ENCODE measurements around the gene ROR2.

Gene ROR2

DNA sequence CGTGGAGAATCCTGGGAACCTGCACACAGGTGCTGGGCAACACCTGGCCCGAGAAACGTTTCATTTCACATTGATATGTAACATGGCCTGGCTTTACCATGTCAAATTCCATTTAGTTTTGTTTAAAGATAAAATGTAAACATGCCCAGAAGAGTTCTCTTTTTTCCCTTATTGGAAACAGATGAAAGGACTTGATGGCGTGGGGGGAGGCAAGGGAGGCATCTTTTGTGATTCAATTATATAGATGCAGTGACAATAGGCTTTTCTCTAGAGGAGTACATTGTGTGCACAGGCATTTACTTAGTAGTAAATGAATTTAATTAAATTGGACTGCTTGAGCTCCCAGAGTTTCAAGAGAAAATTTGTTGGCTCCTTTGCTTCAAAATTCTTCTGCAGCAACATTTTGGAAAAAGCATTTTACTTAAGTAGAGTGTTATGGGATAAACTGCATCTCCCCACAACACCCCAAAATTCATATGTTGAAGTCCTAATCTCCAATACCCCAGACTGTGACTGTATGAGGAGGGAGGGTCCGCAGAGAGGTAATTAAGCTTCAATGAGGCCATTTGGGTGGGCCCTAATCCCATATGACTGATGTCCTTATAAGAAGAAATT lies 272.1 kb downstream of the ROR2 start:
- TF ChIP-seq RAD21 (IDR thresholded peaks at IDR 0.05; ENCODE audit: low read depth): no peak
- TF ChIP-seq, protein P1, sequence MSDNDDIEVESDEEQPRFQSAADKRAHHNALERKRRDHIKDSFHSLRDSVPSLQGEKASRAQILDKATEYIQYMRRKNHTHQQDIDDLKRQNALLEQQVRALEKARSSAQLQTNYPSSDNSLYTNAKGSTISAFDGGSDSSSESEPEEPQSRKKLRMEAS (IDR thresholded peaks at IDR 0.05): no peak
- TF ChIP-seq YY1 (IDR thresholded peaks at IDR 0.05; ENCODE audit: low read depth): no peak
- TF ChIP-seq, protein P2, sequence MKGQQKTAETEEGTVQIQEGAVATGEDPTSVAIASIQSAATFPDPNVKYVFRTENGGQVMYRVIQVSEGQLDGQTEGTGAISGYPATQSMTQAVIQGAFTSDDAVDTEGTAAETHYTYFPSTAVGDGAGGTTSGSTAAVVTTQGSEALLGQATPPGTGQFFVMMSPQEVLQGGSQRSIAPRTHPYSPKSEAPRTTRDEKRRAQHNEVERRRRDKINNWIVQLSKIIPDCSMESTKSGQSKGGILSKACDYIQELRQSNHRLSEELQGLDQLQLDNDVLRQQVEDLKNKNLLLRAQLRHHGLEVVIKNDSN (IDR thresholded peaks at IDR 0.05): no peak
- no peak for TF ChIP-seq CREB1 (IDR thresholded peaks at IDR 0.05; ENCODE audit: low read depth)
- TF ChIP-seq CEBPB (IDR thresholded peaks at IDR 0.05): no peak
- no peak for TF ChIP-seq TCF12 (IDR thresholded peaks at IDR 0.05; ENCODE audit: low read depth)
- no peak for TF ChIP-seq NFIC (IDR thresholded peaks at IDR 0.05)
- TF ChIP-seq EP300 (IDR thresholded peaks at IDR 0.05; ENCODE audit: borderline replicate concordance): no peak
- no peak for TF ChIP-seq ZBTB7A (IDR thresholded peaks at IDR 0.05; ENCODE audit: low read depth)
- no peak for TF ChIP-seq FOXM1 (IDR thresholded peaks at IDR 0.05; ENCODE audit: borderline replicate concordance, low read depth)

DNA sequence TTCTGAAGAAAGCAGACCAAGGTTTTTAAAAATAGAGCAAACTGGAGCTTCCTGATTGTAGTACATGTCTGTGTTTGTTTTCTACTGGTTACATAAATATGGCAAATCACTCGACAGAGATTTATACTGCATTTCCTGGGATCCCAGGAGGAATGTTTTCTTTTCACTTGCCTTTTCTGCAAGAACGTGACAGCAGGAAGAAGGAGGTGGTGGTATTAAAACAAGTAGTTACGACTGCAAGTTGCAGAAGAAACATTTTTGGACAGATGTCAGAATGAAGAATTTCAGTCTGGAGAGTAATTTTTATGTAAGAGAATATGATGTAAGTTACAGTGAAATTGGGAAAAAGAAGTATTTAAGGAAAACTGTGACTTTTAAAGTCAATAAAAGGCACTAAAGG lies 272.7 kb downstream of the ROR2 start:
- TF ChIP-seq, protein P3, sequence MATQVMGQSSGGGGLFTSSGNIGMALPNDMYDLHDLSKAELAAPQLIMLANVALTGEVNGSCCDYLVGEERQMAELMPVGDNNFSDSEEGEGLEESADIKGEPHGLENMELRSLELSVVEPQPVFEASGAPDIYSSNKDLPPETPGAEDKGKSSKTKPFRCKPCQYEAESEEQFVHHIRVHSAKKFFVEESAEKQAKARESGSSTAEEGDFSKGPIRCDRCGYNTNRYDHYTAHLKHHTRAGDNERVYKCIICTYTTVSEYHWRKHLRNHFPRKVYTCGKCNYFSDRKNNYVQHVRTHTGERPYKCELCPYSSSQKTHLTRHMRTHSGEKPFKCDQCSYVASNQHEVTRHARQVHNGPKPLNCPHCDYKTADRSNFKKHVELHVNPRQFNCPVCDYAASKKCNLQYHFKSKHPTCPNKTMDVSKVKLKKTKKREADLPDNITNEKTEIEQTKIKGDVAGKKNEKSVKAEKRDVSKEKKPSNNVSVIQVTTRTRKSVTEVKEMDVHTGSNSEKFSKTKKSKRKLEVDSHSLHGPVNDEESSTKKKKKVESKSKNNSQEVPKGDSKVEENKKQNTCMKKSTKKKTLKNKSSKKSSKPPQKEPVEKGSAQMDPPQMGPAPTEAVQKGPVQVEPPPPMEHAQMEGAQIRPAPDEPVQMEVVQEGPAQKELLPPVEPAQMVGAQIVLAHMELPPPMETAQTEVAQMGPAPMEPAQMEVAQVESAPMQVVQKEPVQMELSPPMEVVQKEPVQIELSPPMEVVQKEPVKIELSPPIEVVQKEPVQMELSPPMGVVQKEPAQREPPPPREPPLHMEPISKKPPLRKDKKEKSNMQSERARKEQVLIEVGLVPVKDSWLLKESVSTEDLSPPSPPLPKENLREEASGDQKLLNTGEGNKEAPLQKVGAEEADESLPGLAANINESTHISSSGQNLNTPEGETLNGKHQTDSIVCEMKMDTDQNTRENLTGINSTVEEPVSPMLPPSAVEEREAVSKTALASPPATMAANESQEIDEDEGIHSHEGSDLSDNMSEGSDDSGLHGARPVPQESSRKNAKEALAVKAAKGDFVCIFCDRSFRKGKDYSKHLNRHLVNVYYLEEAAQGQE (IDR thresholded peaks at IDR 0.05; ENCODE audit: low read depth): no peak
- TF ChIP-seq EP300 (IDR thresholded peaks at IDR 0.05; ENCODE audit: borderline replicate concordance) (no peak), TAF1 (IDR thresholded peaks at IDR 0.05; ENCODE audit: low read depth) (no peak), TCF12 (IDR thresholded peaks at IDR 0.05; ENCODE audit: low read depth) (no peak), EGR1 (IDR thresholded peaks at IDR 0.05) (no peak), NFIC (IDR thresholded peaks at IDR 0.05) (no peak), ZBTB7A (IDR thresholded peaks at IDR 0.05; ENCODE audit: low read depth) (no peak), FOXM1 (IDR thresholded peaks at IDR 0.05; ENCODE audit: borderline replicate concordance, low read depth) (no peak), CREB1 (IDR thresholded peaks at IDR 0.05; ENCODE audit: low read depth) (no peak), TEAD4 (IDR thresholded peaks at IDR 0.05) (no peak), RAD21 (IDR thresholded peaks at IDR 0.05; ENCODE audit: low read depth) (no peak), CEBPB (IDR thresholded peaks at IDR 0.05) (no peak), YY1 (IDR thresholded peaks at IDR 0.05; ENCODE audit: low read depth) (no peak)
- TF ChIP-seq, protein P2 (IDR thresholded peaks at IDR 0.05): no peak
- TF ChIP-seq, protein P1 (IDR thresholded peaks at IDR 0.05): no peak

DNA sequence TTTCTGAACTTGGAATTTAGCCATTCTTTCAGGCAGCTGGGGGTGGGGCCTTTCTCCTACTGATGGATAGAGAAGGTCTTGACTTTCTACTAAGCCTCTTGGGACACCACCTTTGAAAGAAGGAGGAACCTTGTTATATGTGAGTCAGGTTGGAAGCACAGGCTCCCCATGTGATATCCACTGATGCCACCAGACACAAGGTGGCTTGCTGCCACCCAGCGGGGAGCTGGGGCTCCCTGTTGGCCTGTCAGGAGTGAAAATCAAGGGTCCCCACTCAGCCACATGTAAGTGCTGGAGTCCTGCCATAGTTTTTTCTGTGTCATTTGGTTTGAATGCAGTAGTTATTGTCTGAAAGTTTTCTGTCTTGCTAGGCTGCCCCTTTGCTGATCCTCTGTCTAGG lies 274.0 kb downstream of the ROR2 start:
- no peak for TF ChIP-seq TAF1 (IDR thresholded peaks at IDR 0.05; ENCODE audit: low read depth)
- TF ChIP-seq TEAD4 (IDR thresholded peaks at IDR 0.05): no peak
- TF ChIP-seq, protein P2 (IDR thresholded peaks at IDR 0.05): no peak
- TF ChIP-seq, protein P3 (IDR thresholded peaks at IDR 0.05; ENCODE audit: low read depth): no peak
- no peak for TF ChIP-seq ZBTB7A (IDR thresholded peaks at IDR 0.05; ENCODE audit: low read depth)
- no peak for TF ChIP-seq CREB1 (IDR thresholded peaks at IDR 0.05; ENCODE audit: low read depth)
- TF ChIP-seq YY1 (IDR thresholded peaks at IDR 0.05; ENCODE audit: low read depth): no peak
- TF ChIP-seq RAD21 (IDR thresholded peaks at IDR 0.05; ENCODE audit: low read depth): no peak
- TF ChIP-seq TCF12 (IDR thresholded peaks at IDR 0.05; ENCODE audit: low read depth): no peak
- TF ChIP-seq FOXM1 (IDR thresholded peaks at IDR 0.05; ENCODE audit: borderline replicate concordance, low read depth): no peak
- TF ChIP-seq, protein P1 (IDR thresholded peaks at IDR 0.05): no peak
- no peak for TF ChIP-seq EGR1 (IDR thresholded peaks at IDR 0.05)
- TF ChIP-seq CEBPB (IDR thresholded peaks at IDR 0.05): no peak
- no peak for TF ChIP-seq EP300 (IDR thresholded peaks at IDR 0.05; ENCODE audit: borderline replicate concordance)
- TF ChIP-seq NFIC (IDR thresholded peaks at IDR 0.05): no peak

DNA sequence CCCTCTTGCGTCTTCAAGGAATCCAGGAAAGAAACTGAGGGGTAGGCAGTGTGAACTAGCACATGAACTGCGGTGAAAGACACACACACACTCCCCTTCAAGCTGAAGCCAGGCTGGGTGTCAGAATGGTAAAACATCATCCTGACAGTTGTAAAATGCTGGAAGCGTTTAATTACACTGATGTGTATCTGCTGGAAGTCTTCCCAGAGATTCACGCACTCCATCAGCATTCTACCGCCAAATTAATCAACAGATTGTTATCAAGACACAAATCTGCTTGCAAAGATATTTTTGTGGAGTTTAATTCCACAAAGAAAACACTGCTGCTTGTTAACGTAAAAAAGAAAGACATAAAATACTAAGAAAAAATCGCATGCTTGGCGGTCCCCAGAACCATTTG lies 285.4 kb downstream of the ROR2 start:
- TF ChIP-seq, protein P1 (IDR thresholded peaks at IDR 0.05): no peak
- TF ChIP-seq EGR1 (IDR thresholded peaks at IDR 0.05): no peak
- no peak for TF ChIP-seq NFIC (IDR thresholded peaks at IDR 0.05)
- no peak for TF ChIP-seq TAF1 (IDR thresholded peaks at IDR 0.05; ENCODE audit: low read depth)
- TF ChIP-seq, protein P3 (IDR thresholded peaks at IDR 0.05; ENCODE audit: low read depth): no peak
- TF ChIP-seq TEAD4 (IDR thresholded peaks at IDR 0.05): no peak
- no peak for TF ChIP-seq TCF12 (IDR thresholded peaks at IDR 0.05; ENCODE audit: low read depth)
- TF ChIP-seq EP300 (IDR thresholded peaks at IDR 0.05; ENCODE audit: borderline replicate concordance): no peak
- TF ChIP-seq RAD21 (IDR thresholded peaks at IDR 0.05; ENCODE audit: low read depth): no peak
- no peak for TF ChIP-seq YY1 (IDR thresholded peaks at IDR 0.05; ENCODE audit: low read depth)
- TF ChIP-seq CEBPB (IDR thresholded peaks at IDR 0.05): no peak
- TF ChIP-seq FOXM1 (IDR thresholded peaks at IDR 0.05; ENCODE audit: borderline replicate concordance, low read depth): no peak
- TF ChIP-seq, protein P2 (IDR thresholded peaks at IDR 0.05): no peak
- no peak for TF ChIP-seq ZBTB7A (IDR thresholded peaks at IDR 0.05; ENCODE audit: low read depth)
- TF ChIP-seq CREB1 (IDR thresholded peaks at IDR 0.05; ENCODE audit: low read depth): no peak

Measured in Ishikawa (cell line).